Endothelial cell of coronary artery (primary cell): ENCODE data around the gene ABCE1. TPM values are rescaled to one million over a fixed set of nuclear protein-coding genes. Genes with fewer than 3 reads are reported as not detected.

Experiments
- total RNA-seq: library from RNA; depleted of rRNA; stranded (reverse); fragments of >200 nt; gene quantifications from 2 replicates; pipeline ENCODE4 v1.2.3, GENCODE V29; 2014

ABCE1 gene
- 142 and 143 TPM in 2 replicates for total RNA-seq

DNA sequence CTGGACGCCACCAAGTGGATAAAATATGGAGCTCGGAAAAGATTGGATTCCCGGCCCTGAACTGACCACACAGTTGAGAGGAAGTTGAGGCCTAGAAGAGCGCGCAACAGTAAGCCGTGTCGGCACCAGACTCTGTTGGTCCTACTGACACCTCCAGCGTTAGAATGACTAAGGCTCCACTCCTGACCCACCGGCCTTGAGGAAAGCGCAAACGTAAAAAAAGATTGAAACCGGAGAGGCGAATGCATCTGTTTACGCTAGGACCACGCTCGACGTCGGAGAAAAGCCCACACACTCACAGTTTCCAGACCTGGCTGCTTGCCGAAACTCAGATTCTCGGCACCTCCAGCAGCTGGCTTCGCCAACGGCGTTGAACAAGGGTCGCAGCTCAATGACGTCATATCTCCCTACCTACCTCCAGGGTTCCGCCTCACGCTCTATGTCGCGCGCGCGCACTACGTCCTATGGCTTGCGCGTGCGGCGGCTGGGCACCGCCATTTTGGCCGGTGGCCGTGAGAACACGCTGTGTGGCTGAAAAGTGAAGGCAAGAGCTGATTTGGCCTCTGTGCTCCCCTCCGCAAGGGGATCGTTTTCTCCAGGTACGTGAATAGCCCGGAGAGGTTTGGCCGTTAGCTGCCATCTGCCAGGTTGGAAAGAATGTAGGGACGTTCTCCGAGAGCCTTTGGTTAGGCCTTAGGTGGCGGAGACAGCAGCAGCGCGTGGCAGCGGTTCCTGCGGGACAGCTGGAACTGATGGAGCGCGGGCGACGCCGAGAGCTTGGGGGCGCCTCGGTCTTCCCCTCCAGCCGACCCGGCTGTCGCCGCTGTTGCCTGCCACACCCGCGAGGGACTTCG lies at the start of gene ABCE1, which contains the start of gene ANAPC10:
Gene ABCE1, plus strand, starts transcription at position 491 of the 854 bp plus-strand sequence. CDS start 6,102 bp downstream, outside the sequence.
Gene ANAPC10, minus strand, starts transcription at position 376 of the 854 bp plus-strand sequence. CDS start 2,097 bp downstream, outside the sequence.

Other genes starting within 250 kb of the ABCE1 start
- 18.0 and 21.7 TPM in 2 replicates for gene ANAPC10, start 115 bp upstream of the ABCE1 start, total RNA-seq
- gene OTUD4, start 82.3 kb downstream of the ABCE1 start, total RNA-seq: 21.7 and 26.1 TPM in 2 replicates